Endothelial cell of umbilical vein (primary cell): ENCODE data around the gene CHRNA3. TPM values are rescaled to one million over a fixed set of nuclear protein-coding genes. Genes with fewer than 3 reads are reported as not detected.

Source experiments
- BruUV-seq: library from RNA; stranded (reverse); fragments of 400-500 nt; replicated peaks from 2 replicates; lab custom pipeline; 2021; lab: Mats Ljungman, UMichigan
- CTCF ChIA-PET: fragments of 300-600, 350-600 bp; sonication (Branson Sonifier 250); formaldehyde crosslinking; loops from one replicate; lab custom pipeline; 2021; ENCODE audit warnings: antibody characterized with exemption, inconsistent platforms; lab: Charles Lee
- POLR2A ChIA-PET: fragments of 300-600, 350-600 bp; sonication (Branson Sonifier 250); formaldehyde crosslinking; loops from one replicate; lab custom pipeline; 2021; ENCODE audit warnings: antibody characterized with exemption, inconsistent platforms; lab: Charles Lee
- DNase-seq: peaks from one replicate; pipeline ENCODE4 v3.0.0-alpha.2; 2011; ENCODE audit warnings: low read depth, low spot score
- FAIRE-seq: peaks from 2 replicates; lab custom pipeline; 2011; peaks lifted over from hg19 to GRCh38; lab: Jason Lieb, UNC
- H2AFZ ChIP-seq: 2 replicates; pipeline ENCODE4 v1.6.0; 2012; ENCODE audit warnings: low read depth, low read length, control low read depth, inconsistent platforms
- H3K27ac ChIP-seq: 2 replicates; pipeline ENCODE4 v1.5.1; 2011; ENCODE audit warnings: low read depth, mild to moderate bottlenecking, control low read depth, low read length, moderate library complexity; ENCODE audit not compliant: insufficient read depth
- H3K27me3 ChIP-seq, 2 experiments: 2 replicates each; pipeline versions ENCODE4 v1.6.0 to v1.6.1; 2011; ENCODE audit warnings: low read length in 2 of 2, mixed read lengths in 1 of 2; ENCODE audit not compliant: control insufficient read depth in 2 of 2, insufficient read depth in 2 of 2
- H3K36me3 ChIP-seq, 2 experiments: 2 replicates in 1 of 2; 3 replicates in 1 of 2; pipeline ENCODE4 v1.5.1; 2011; ENCODE audit warnings: low read length in 2 of 2, mild to moderate bottlenecking in 1 of 2, moderate library complexity in 1 of 2; ENCODE audit not compliant: control insufficient read depth in 2 of 2, insufficient read depth in 2 of 2; ENCODE audit errors: extremely low read depth in 1 of 2
- H3K4me1 ChIP-seq: 3 replicates; pipeline ENCODE4 v1.5.1; 2011; ENCODE audit warnings: mild to moderate bottlenecking, low read length; ENCODE audit not compliant: control insufficient read depth, insufficient read depth; ENCODE audit errors: extremely low read depth
- H3K4me2 ChIP-seq: 2 replicates; pipeline ENCODE4 v1.6.1; 2011; ENCODE audit warnings: low read length, control low read depth, mixed read lengths; ENCODE audit not compliant: insufficient read depth
- H3K4me3 ChIP-seq, 3 experiments: fragments of 200-600 bp in 1 of 3; sonication (generic), shearing (Covaris generic) in 1 of 3; replicated peaks in 1 of 3; 2 replicates each; pipeline ENCODE4 v1.5.1; 2011 to 2016; ENCODE audit warnings: control low read depth in 3 of 3, low read length in 3 of 3, mild to moderate bottlenecking in 2 of 3, inconsistent platforms in 1 of 3, low read depth in 1 of 3, moderate library complexity in 1 of 3; ENCODE audit not compliant: insufficient read depth in 1 of 3
- H3K79me2 ChIP-seq: 2 replicates; pipeline ENCODE4 v1.6.0; 2012; ENCODE audit warnings: low read length, inconsistent platforms; ENCODE audit not compliant: control insufficient read depth, insufficient read depth
- H3K9ac ChIP-seq: replicated peaks from 2 replicates; pipeline ENCODE3; 2011; ENCODE audit warnings: low read length, control low read depth; ENCODE audit not compliant: insufficient read depth; ENCODE audit errors: extremely low read depth
- H3K9me1 ChIP-seq: replicated peaks from 3 replicates; pipeline ENCODE4 v1.6.0; 2011; ENCODE audit warnings: mild to moderate bottlenecking, low read length; ENCODE audit not compliant: control insufficient read depth, insufficient read depth; ENCODE audit errors: extremely low read depth
- H3K9me3 ChIP-seq: replicated peaks from 2 replicates; pipeline ENCODE4 v1.5.1; 2012; ENCODE audit warnings: low read length, inconsistent platforms; ENCODE audit not compliant: control insufficient read depth, insufficient read depth
- H4K20me1 ChIP-seq: replicated peaks from 2 replicates; pipeline ENCODE3; 2011; ENCODE audit warnings: mild to moderate bottlenecking, low read length; ENCODE audit not compliant: control insufficient read depth, insufficient read depth; ENCODE audit errors: extremely low read depth
- EZH2 ChIP-seq: IDR thresholded peaks from 2 replicates; pipeline ENCODE4 v1.6.1; 2012; ENCODE audit warnings: borderline replicate concordance, low read depth, mild to moderate bottlenecking, moderate library complexity, low read length, inconsistent platforms; ENCODE audit not compliant: severe bottlenecking
- FOS ChIP-seq: IDR thresholded peaks from 2 replicates; pipeline ENCODE4 v1.6.1; 2011; ENCODE audit warnings: mild to moderate bottlenecking, low read length, moderate library complexity, borderline replicate concordance; ENCODE audit not compliant: insufficient read depth
- GATA2 ChIP-seq: IDR thresholded peaks from 2 replicates; pipeline ENCODE4 v1.7.0; 2011; ENCODE audit warnings: low read depth, mild to moderate bottlenecking, moderate library complexity, mixed read lengths, low read length; ENCODE audit not compliant: insufficient read length, insufficient read depth
- JUN ChIP-seq: IDR thresholded peaks from 2 replicates; pipeline ENCODE4 v1.6.1; 2011; ENCODE audit warnings: borderline replicate concordance, low read depth; ENCODE audit not compliant: insufficient read length, insufficient read depth
- MYC ChIP-seq: IDR thresholded peaks from one replicate; pipeline ENCODE4 v1.6.1; 2011; ENCODE audit warnings: mild to moderate bottlenecking, low read depth, low read length
- POLR2A ChIP-seq: IDR thresholded peaks from 2 replicates; pipeline ENCODE4 v1.6.1; 2012; ENCODE audit warnings: low read depth, mild to moderate bottlenecking, control low read depth, low read length
- POLR2AphosphoS5 ChIP-seq: IDR thresholded peaks from 2 replicates; pipeline ENCODE4 v1.6.1; 2012; ENCODE audit warnings: low read depth, mild to moderate bottlenecking, control low read depth, low read length, moderate library complexity; ENCODE audit not compliant: insufficient read depth
- dilution Hi-C: fragments of 300-500 bp; cut with MboI; formaldehyde crosslinking; loops from one replicate; pipeline ENCODE4 v1.15.0; 2019; ENCODE audit warnings: low sequenced_read_pairs; ENCODE audit not compliant: extremely low pct_ligation_motif_present
- intact Hi-C: fragments of 100-400 bp; cut with micrococcal nuclease; formaldehyde crosslinking; loops from one replicate; pipeline ENCODE4 v1.10.0; 2022
- polyA plus RNA-seq, 4 experiments: library from polyadenylated mRNA; depleted of rRNA in 3 of 4; stranded (reverse) in 3 of 4; unstranded in 1 of 4; fragments of >200 nt; gene quantifications; 2 replicates each; pipeline versions ENCODE4 v1.2.1 to v1.2.3, GENCODE V29; 2011 to 2012; ENCODE audit warnings: missing spikeins in 1 of 4
- total RNA-seq: library from RNA; stranded (reverse); gene quantifications from 2 replicates; pipeline ENCODE4 v1.2.3, GENCODE V29; 2021
- TF ChIP-seq, protein P1 (sequence below): IDR thresholded peaks from 2 replicates; pipeline ENCODE4 v1.6.1; 2011; ENCODE audit not compliant: insufficient read depth, insufficient read length
- TF ChIP-seq, protein P2 (sequence below), 2 donors: IDR thresholded peaks; 1 replicate in 1 of 2; 2 replicates in 1 of 2; pipeline ENCODE4 v1.5.1; 2011; ENCODE audit warnings: low read length in 2 of 2, mild to moderate bottlenecking in 2 of 2, moderate library complexity in 2 of 2, control low read depth in 1 of 2, inconsistent platforms in 1 of 2, low read depth in 1 of 2; ENCODE audit not compliant: insufficient read depth in 1 of 2; ENCODE audit errors: extremely low read depth in 1 of 2

CHRNA3 gene
- total and polyA plus RNA-seq, 2 donors (not counting 3 experiments of a cell fraction or from before 2014, with no cell fraction given), result not detected

GRCh38 chr15:78552597-78552996 is 68.2 kb downstream of the CHRNA3 start:
- H2AFZ ChIP-seq, result no peak overlapping the region
- no peak overlapping the region for H3K9ac ChIP-seq
- H3K79me2 ChIP-seq, result no peaks in the 10 kb centered on the region
- CTCF ChIA-PET, result interaction anchor here (0.8 to 2.2 kb wide), 2 partner anchors 12 to 14 kb away, joined by 3 to 8 read pairs; partner anchors contain the start of genes CHRNA5 and PSMA4
- H3K4me2 ChIP-seq, result no peak overlapping the region
- dilution Hi-C loops, result no loop called here
- H3K4me3 ChIP-seq, result no peak overlapping the region
- no peak overlapping the region for H3K27ac ChIP-seq
- POLR2A ChIA-PET, result interaction anchor here (0.6 kb wide), 1 partner anchor 23 kb away, joined by 4 read pairs; no protein-coding TSS in a partner anchor
- FAIRE-seq (no peak), DNase-seq (no peak)
- intact Hi-C loops, result no loop called here
- no peaks in the 10 kb centered on the region for H3K9me1 ChIP-seq
- BruUV-seq, result no TSS peak
- H3K9me3 ChIP-seq, result no peaks in the 10 kb centered on the region
- H4K20me1 ChIP-seq, result no peaks in the 10 kb centered on the region
- no peaks in the 10 kb centered on the region for H3K27me3 ChIP-seq
- TF ChIP-seq FOS, result no peak
- TF ChIP-seq, protein P1, sequence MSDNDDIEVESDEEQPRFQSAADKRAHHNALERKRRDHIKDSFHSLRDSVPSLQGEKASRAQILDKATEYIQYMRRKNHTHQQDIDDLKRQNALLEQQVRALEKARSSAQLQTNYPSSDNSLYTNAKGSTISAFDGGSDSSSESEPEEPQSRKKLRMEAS, result no peak
- TF ChIP-seq, protein P2, sequence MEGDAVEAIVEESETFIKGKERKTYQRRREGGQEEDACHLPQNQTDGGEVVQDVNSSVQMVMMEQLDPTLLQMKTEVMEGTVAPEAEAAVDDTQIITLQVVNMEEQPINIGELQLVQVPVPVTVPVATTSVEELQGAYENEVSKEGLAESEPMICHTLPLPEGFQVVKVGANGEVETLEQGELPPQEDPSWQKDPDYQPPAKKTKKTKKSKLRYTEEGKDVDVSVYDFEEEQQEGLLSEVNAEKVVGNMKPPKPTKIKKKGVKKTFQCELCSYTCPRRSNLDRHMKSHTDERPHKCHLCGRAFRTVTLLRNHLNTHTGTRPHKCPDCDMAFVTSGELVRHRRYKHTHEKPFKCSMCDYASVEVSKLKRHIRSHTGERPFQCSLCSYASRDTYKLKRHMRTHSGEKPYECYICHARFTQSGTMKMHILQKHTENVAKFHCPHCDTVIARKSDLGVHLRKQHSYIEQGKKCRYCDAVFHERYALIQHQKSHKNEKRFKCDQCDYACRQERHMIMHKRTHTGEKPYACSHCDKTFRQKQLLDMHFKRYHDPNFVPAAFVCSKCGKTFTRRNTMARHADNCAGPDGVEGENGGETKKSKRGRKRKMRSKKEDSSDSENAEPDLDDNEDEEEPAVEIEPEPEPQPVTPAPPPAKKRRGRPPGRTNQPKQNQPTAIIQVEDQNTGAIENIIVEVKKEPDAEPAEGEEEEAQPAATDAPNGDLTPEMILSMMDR (IDR thresholded peaks at IDR 0.05; ENCODE audit: extremely low read depth in 1 of 2, insufficient read depth in 1 of 2, low read depth in 1 of 2, low read length in 2 of 2), result no peak
- TF ChIP-seq EZH2, result no peak
- TF ChIP-seq POLR2A, result no peak
- no peak for TF ChIP-seq MYC
- no peak for TF ChIP-seq JUN
- TF ChIP-seq GATA2, result no peak
- TF ChIP-seq POLR2AphosphoS5, result no peak
- H3K4me1 ChIP-seq, result no peaks in the 10 kb centered on the region
- peaks cover 10 to 12% of the 10 kb centered on the region in 2 experiments for H3K36me3 ChIP-seq
